Measurements from ENCODE around the gene SIK3.

Gene SIK3

GRCh38 chr11:117000014-117000737, 98.1 kb downstream of the SIK3 start:
- DNase-seq: no peak

- DNase-seq: no peak
These were observed 101.2 kb downstream of the SIK3 start for GRCh38 chr11:116997071-116997470.

- no peak for DNase-seq
These were observed 104.0 kb downstream of the SIK3 start for GRCh38 chr11:116994195-116994594.

GRCh38 chr11:116993599-116993998, 104.6 kb downstream of the SIK3 start:
- DNase-seq: no peak

GRCh38 chr11:116991491-116991890, 106.7 kb downstream of the SIK3 start:
- DNase-seq: no peak

- DNase-seq: no peak
These were observed 107.4 kb downstream of the SIK3 start for GRCh38 chr11:116990811-116991210.

- no peak for DNase-seq
These were observed 108.2 kb downstream of the SIK3 start for GRCh38 chr11:116990061-116990473.

- no peak for DNase-seq
These were observed 109.0 kb downstream of the SIK3 start for GRCh38 chr11:116989184-116989583.

GRCh38 chr11:116986521-116987105, 111.6 kb downstream of the SIK3 start:
- DNase-seq: no peak

GRCh38 chr11:116984589-116984988, 113.6 kb downstream of the SIK3 start:
- no peak for DNase-seq

GRCh38 chr11:116984186-116984585, 114.0 kb downstream of the SIK3 start:
- DNase-seq: no peak

GRCh38 chr11:116981266-116981885, 116.9 kb downstream of the SIK3 start:
- no peak for DNase-seq

- DNase-seq: no peak
These were observed 118.0 kb downstream of the SIK3 start for GRCh38 chr11:116980136-116980793.

GRCh38 chr11:116976941-116977570, 121.2 kb downstream of the SIK3 start:
- DNase-seq: no peak

GRCh38 chr11:116975661-116976060, 122.6 kb downstream of the SIK3 start:
- DNase-seq: no peak

- DNase-seq: no peak
These were observed 125.0 kb downstream of the SIK3 start for GRCh38 chr11:116973270-116973669.

- DNase-seq: no peak
These were observed 125.5 kb downstream of the SIK3 start for GRCh38 chr11:116972691-116973090.

- no peak for DNase-seq
These were observed 127.5 kb downstream of the SIK3 start for GRCh38 chr11:116970485-116971292.

- no peak for DNase-seq
These were observed 128.5 kb downstream of the SIK3 start for GRCh38 chr11:116969694-116970093.

GRCh38 chr11:116964269-116964668, 134.0 kb downstream of the SIK3 start:
- DNase-seq: no peak

- no peak for DNase-seq
These were observed 134.4 kb downstream of the SIK3 start for GRCh38 chr11:116963813-116964212.

- no peak for DNase-seq
These were observed 136.1 kb downstream of the SIK3 start for GRCh38 chr11:116962108-116962507.

Measured in NCI-H510A (cell line).